T47D (cell line): ENCODE results near the gene AIG1.
A peak's percentile ranks its signal among the peaks of the same experiment; 100 is the strongest.

Experiments used
- DNase-seq, 2 experiments: peaks; one replicate each; pipeline versions ENCODE4 v3.0.0 to v3.0.0-alpha.2; 2011 to 2012; ENCODE audit warnings: low read depth in 1 of 2, low spot score in 1 of 2
- JUND ChIP-seq: IDR thresholded peaks from 2 replicates; pipeline ENCODE4 v1.6.1; 2012; ENCODE audit warnings: low read depth
- in situ Hi-C: cut with HindIII; loops from 2 replicates; pipeline ENCODE4 v1.10.0; 2016; ENCODE audit warnings: low sequenced_read_pairs, low pct_unique_long_range_greater_than_20kb

Gene AIG1

GRCh38 chr6:143087856-143088255 lies 27.2 kb downstream of the AIG1 start:
- in situ Hi-C loops = no loop called here
- DNase-seq = no peak
- TF ChIP-seq JUND = no peak

DNA sequence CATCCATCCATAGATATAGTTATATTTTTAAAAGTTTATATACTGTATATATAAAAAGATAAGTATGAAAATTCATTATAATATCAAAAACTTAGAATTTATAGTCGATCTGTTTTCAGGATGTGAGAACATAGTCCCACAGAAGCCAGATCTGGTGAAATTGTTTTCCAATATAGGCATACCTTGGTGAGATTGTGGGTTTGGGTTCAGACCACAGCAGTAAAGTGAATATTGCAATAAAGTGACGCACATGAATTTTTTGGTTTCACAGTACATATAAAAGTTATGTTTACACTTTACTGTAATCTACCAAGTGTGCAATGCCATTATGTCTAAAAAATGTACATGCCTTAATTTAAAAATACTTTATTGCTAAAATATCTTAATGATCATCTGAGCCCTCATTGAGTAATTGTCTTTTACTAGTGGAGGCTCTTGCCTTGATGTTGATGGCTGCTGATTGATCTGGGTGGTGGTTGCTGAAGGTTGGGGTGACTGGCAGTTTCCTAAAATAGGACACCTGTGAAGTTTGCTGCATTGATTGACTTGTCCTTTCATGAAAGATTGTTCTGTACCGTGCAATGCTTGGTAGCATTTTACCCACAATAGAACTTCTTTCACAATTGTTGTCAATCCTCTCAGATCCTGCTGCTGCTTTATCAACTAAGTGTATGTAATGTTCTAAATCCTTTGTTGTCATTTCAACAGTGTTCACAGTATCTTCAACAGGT lies 29.8 kb downstream of the AIG1 start:
- no peak for TF ChIP-seq JUND
- no peak for DNase-seq
- in situ Hi-C loops = no loop called here

DNA sequence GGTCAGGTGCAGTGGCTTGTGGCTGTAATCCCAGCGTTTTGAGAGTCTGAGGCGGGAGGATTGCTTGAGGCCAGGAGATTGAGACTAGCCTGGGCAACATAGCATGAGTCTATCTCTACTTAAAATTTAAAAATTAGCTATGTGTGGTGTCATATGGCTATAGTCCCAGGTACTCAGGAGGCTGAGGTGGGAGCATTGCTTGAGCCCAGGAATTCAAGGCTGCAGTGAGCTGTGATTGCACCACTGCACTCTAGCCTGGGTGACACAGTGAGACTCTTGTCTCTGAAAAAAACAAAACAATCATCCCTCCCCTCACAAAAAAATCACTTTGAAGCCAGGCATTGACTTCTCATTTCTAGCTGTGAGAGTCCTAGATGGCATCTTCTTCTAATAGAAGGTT lies 32.1 kb downstream of the AIG1 start:
- TF ChIP-seq JUND = no peak
- in situ Hi-C loops = no loop called here
- no peak for DNase-seq

DNA sequence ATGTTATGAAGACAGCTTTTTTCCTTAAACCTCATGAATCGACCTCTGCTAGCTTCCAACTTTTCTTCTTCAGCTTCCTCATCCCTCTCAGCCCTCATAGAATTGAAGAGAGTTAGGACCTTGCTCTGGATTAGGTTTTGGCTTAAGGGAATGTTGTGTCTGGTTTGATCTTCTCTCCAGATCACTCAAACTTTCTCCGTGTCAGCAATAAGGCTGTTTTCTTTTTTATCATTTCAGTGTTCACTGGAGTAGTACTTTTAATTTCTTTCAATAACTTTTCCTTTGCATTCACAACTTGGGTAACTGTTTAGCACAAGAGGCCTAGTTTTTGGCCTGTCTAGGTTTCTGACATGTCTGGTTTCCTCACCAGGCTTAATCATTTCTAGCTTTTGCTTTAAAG lies 32.6 kb downstream of the AIG1 start:
- in situ Hi-C loops = no loop called here
- TF ChIP-seq JUND = no peak
- no peak for DNase-seq

- no peak for DNase-seq
- in situ Hi-C loops = no loop called here
- no peak for TF ChIP-seq JUND
These were observed 35.7 kb downstream of the AIG1 start for GRCh38 chr6:143096403-143096802.

GRCh38 chr6:143097224-143097795 lies 36.6 kb downstream of the AIG1 start:
- DNase-seq = no peak
- no peak for TF ChIP-seq JUND
- in situ Hi-C loops = no loop called here

GRCh38 chr6:143098054-143098671 lies 37.5 kb downstream of the AIG1 start:
- peak in 1 of 2 experiments; percentile 8 for DNase-seq
- TF ChIP-seq JUND = no peak
- in situ Hi-C loops = no loop called here

DNA sequence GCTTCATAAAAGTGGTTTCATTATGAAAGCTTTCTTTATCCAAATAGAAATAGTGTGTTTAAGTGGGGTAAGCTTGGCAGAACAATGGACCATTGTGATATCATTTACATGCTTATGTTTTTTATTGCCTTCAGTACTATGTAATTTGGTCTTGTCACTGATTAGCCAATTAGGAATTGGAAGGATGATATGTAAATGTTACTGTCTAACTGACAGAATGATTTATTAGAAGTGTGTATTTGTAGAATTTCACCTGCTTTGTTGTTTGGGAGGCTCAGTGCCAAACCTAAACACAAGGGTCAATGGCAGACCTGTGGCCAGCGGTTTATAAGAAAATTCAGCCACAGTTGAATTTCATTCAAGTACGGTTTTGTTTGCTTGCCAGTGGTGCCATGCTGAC lies 39.0 kb downstream of the AIG1 start:
- TF ChIP-seq JUND = no peak
- in situ Hi-C loops = no loop called here
- DNase-seq = no peak

- DNase-seq = no peak
- in situ Hi-C loops = no loop called here
- no peak for TF ChIP-seq JUND
These were observed 39.7 kb downstream of the AIG1 start for GRCh38 chr6:143100429-143100828.

DNA sequence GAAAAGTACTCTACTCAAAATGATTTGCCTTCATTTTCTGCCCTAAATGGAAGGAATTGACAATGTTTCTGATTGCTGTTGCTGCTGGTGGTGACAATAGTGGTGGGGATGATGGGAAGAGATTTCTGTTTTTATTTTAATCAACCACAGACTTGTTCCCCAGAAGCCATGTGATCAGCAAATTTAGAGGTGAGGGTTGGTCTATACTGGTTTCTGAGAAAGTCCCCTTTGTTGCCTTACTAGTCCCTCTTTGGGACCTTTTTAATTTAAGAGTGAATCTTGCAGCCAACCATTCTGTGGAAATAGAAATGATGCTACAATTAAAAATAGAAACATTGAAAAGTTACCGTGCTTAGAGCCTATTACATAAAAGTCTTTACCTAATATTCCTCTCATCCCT lies 43.2 kb downstream of the AIG1 start:
- no peak for DNase-seq
- in situ Hi-C loops = no loop called here
- no peak for TF ChIP-seq JUND

DNA sequence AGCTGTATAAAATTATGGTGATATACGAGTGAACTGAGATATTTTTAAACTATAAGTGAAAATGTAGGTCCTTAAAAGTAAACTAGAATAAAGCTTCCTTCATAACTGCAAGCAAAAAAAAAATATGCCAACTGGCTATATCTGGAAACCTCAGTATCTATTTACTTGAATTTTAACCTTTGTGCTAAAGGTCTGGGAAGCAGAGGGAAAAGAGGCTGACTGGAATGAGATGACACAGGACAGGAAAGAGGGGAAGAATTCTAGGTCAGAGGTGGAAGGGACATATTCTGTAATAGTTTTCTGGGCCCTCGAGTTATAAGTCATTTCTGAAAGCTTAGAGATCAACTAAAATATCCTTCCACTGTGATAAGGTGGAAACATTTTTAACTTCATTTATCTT lies 46.8 kb downstream of the AIG1 start:
- DNase-seq = no peak
- TF ChIP-seq JUND = no peak
- in situ Hi-C loops = no loop called here

- in situ Hi-C loops = no loop called here
- no peak for DNase-seq
These were observed 47.4 kb downstream of the AIG1 start for GRCh38 chr6:143107911-143108761.

GRCh38 chr6:143109196-143109595 lies 48.5 kb downstream of the AIG1 start:
- no peak for DNase-seq
- in situ Hi-C loops = no loop called here
- no peak for TF ChIP-seq JUND

More at GRCh38 chr6:143107911-143108761, 47.4 kb downstream of the AIG1 start:
- TF ChIP-seq JUND = no peak
